Measurements from ENCODE around the gene MTMR1.

MTMR1 gene

GRCh38 chrX:150696866-150697265, 3.7 kb downstream of the MTMR1 start:
- DNase-seq (ENCODE audit: low spot score): no peak

- no peak for DNase-seq (ENCODE audit: low spot score)
Measured at GRCh38 chrX:150697641-150698040, 4.4 kb downstream of the MTMR1 start.

DNA sequence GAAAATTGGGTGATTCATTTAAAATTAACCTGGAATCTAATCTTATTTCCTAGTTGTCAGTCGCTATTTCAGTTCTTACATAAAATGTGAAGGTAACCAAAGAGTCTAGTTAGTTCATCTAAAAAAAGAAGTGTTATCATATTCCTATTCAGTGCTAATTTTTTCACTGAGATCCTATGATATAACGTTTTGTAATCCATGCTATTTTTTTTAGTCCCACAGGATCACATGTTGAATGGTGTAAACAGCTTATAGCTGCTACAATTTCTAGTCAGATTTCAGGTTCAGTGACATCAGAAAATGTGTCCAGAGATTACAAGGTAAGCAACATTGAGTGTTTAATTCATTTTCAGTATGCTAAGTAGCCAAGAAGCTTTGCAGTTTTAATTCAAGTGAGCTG, 5.8 kb downstream of the MTMR1 start:
- no peak for DNase-seq (ENCODE audit: low spot score)

DNA sequence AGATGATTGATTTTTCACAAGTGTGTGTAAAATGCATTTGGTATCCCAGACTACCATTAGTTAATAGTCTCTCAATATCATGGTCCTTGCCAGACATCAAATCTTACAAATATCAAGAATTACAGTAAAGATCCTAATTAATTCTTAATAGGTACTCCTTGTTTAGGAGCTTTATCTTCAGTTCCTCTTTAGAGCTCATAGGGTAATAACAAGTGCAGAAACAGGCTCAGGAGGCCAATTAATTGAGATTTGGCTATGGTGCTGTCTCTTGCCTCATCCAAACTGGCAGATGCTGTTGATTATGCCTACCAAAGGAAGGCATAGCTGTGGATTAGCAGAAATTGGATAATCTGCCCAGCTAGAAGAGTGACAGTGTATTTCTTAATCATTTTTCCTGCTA, 6.9 kb downstream of the MTMR1 start:
- no peak for DNase-seq (ENCODE audit: low spot score)

DNA sequence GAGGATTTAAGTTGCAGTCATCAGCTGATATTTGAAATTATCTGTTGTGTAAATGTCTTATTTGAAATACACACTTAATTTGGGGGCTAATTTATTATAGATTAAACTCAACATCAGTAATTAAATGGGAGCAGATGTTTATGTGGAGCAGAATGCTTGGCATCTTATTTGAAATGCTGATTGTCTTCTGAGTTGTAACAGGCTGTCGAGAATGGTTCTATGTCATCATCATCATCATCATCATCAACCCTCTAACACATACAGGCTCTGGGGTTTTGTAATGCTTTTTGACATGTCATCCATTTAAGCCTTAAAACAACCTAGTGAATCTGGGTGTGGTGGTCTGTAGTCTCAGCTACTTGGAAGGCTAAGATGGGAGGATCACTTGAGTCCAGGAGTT, 8.2 kb downstream of the MTMR1 start:
- no peak for DNase-seq (ENCODE audit: low spot score)

DNA sequence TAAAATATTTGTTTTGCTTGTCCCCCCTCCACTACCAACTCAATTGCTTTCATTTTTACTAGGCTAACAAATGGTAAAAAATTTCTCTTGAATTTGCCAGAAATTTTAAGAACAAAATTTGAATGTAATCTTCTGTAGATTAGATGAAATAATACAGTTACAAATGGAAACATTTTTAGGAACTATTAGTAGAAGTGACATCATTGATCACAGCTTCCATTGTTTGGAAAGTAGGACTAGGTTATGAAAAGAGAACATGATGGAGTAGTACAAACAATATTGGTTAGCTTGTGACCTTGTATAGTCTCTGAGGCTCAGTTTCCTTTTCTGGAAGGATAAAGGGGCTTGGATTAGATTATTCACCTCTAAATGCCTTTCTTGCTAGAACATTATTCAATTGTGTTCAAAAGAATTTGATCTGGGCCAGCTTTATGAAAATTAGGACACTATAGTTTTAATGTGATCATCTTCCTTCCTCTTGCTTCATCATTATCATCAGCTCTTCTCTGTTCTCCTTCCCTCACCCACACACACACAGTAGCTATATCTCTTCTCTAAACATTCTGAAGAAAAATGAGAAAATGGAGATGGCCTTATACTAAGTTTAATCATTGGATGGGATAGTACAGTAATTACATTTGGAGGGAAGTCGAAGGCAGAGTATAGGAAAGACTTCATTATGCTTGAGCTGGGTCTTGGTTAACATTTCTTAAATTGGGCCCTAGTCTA, 9.9 kb downstream of the MTMR1 start:
- DNase-seq (ENCODE audit: low spot score): no peak

DNA sequence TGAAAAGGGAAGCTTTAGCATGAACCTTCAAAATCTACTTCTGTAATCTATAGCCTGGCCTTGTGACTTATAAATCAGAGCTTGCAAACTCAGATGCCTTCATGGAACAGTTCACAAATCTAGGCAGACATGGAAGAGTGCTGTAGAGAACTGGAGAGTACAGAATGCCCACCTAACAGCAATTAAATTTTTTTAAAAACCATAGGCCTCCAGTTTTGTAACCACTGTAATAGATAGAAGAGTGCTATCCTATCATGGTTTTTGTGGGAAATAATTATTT, 10.4 kb downstream of the MTMR1 start:
- no peak for DNase-seq (ENCODE audit: low spot score)

DNA sequence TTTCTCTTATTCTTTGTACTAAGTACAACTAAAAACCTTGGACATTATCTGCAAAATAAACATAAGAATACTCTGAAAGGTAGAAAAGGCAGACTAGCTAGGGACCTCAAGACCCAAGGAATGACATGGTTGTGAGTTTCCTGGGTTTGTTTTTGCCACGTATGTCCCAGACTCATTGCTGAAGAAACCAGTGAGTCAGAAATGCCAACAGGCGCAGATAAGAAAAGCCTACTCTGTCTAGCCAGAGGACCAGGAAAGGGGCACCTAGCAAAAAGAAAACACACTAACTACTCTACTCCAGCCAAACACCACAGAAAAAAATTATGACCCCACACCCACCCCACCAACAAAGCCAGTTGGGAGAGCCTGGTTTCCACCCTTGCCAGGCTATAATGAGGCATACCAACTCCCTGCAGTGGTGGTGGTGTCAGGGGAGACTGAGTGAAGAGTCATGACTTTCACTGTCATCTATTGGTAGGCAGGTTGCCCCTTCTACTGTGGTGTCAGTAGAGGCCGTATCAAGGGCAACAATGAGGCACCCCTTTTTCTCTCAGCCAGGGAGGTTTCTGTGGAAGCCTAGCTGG, 10.9 kb downstream of the MTMR1 start:
- DNase-seq (ENCODE audit: low spot score): no peak

- no peak for DNase-seq (ENCODE audit: low spot score)
Measured at GRCh38 chrX:150712619-150713018, 19.4 kb downstream of the MTMR1 start.

DNA sequence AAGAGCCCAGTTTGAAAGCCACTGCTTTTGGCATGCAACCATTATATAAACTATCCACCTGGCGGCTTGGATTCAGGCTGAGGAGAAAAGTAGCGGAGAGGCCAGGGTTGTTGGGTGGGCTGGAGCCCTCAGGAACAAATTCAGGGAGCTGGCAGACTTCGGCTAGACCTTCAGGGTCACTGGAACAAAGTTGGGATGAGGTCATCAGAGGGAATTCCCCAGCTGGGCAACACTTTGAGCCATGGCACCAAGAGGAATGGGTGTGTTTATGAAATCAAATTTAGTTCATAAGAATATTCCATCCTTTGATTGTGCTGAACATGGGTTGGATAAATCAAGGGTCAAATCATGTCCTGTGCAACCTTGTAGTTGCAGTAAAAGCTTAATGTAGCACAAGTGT, 22.0 kb downstream of the MTMR1 start:
- DNase-seq (ENCODE audit: low spot score): no peak

DNA sequence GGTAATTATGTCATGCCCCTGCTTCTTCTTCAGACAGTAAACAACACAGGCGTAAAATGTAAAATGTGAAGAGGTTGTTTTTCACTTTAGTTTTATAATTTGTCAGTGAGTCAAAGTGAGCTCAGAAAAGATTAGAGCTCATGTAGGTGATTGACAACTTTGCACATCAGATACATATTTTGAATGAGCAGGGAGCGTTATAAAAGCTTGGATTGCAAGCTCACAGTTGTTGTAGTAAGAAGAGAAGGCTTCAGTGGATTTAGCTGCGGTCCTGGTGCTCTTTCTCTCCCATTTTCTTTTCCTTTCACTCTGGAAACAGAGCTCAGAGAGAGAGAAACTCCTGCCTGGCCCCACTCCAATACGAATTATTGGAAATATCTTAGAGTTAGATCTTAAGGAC, 26.4 kb downstream of the MTMR1 start:
- DNase-seq (ENCODE audit: low spot score): no peak

- no peak for DNase-seq (ENCODE audit: low spot score)
Measured at GRCh38 chrX:150729956-150730355, 36.8 kb downstream of the MTMR1 start.

DNA sequence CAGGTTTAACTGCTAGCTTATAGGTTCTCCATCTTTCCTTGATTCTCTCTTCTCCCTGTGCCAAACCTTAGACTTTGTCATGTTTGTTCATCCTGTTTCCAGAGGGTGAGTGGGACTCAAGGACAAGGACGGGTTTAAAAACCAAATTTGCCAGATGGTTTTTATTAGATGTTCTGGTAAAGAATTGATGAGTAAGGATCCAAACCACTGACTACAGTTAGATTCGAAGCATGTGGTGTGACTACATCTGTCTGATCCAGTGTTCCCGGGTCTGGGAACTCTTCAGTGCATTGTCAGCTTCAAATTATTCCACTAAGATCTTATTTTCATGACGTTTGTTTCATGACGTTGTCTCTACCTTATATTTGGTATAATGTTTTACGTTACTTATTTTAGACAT, 37.5 kb downstream of the MTMR1 start:
- DNase-seq (ENCODE audit: low spot score): no peak

DNA sequence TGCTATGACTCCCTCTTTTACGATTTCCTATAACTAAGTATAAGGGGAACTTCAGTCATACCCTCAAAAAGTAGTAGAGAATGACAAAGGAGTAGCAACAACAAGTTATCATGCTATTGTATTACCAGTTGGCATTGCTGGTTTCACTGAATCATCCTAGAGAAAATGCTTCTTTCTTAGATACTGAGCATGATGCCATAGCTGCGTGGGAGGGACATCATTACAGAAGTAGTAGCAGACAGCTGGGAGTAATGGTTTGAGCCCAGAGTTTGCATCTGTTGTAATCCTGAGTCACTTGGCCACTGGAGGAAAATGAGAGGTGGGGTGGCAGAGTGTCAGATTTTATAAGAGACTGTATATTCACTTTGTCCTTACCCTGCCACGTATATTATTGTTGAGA, 38.6 kb downstream of the MTMR1 start:
- no peak for DNase-seq (ENCODE audit: low spot score)

DNA sequence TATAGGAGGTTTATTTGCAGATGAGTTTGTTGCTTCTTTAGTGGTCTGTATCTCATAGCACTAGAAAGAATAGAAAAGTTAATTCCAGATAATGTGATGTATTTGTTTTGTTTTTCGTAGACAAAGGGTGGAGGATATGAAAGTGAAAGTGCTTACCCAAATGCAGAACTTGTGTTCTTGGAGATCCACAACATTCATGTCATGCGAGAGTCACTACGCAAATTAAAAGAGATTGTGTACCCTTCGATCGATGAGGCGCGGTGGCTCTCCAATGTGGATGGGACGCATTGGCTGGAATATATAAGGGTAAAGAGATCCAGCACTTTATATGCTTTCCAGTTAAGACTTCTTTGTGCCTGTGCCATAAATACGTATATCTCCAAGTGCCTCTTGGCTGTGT, 43.3 kb downstream of the MTMR1 start:
- DNase-seq (ENCODE audit: low spot score): no peak

GRCh38 chrX:150752124-150752523, 58.9 kb downstream of the MTMR1 start:
- DNase-seq (ENCODE audit: low spot score): no peak

DNA sequence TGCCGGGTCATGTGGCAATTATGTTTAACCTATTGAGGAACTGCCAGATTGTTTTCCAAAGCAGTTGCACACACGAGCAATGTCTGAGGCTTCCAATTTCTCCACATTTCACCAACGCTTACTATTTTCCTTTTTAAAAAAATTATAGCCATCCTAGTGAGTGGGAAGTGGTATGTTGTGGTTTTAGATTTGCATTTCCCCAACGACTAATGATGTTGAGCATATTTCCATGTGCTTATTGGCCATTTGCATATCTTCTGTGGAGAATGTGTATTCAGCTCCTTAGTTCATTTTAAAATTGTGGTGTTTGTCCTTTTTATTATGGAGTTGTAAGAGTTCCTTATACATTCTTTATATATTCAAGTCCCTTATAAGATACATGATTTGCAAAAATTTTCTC, 60.2 kb downstream of the MTMR1 start:
- no peak for DNase-seq (ENCODE audit: low spot score)

DNA sequence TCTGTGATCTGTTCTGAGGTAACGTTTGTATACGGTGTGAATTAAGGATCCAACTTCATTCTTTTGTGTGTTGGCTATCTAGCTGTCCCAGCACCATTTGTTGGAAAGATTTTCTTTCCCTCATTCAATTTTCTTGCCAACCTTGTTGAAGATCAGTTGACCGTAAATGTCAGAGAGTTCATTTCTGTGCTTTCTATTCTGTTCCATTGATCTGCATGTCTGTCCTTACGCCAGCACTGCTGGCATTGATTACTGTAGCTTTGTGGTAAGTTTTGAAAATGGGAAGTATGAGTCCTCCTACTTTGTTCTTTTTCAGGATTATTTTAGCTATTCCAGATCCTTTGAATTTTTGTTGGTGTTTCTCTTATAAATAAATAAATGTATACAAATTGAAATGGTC, 60.8 kb downstream of the MTMR1 start:
- no peak for DNase-seq (ENCODE audit: low spot score)

- no peak for DNase-seq (ENCODE audit: low spot score)
Measured at GRCh38 chrX:150757371-150757770, 64.2 kb downstream of the MTMR1 start.

DNA sequence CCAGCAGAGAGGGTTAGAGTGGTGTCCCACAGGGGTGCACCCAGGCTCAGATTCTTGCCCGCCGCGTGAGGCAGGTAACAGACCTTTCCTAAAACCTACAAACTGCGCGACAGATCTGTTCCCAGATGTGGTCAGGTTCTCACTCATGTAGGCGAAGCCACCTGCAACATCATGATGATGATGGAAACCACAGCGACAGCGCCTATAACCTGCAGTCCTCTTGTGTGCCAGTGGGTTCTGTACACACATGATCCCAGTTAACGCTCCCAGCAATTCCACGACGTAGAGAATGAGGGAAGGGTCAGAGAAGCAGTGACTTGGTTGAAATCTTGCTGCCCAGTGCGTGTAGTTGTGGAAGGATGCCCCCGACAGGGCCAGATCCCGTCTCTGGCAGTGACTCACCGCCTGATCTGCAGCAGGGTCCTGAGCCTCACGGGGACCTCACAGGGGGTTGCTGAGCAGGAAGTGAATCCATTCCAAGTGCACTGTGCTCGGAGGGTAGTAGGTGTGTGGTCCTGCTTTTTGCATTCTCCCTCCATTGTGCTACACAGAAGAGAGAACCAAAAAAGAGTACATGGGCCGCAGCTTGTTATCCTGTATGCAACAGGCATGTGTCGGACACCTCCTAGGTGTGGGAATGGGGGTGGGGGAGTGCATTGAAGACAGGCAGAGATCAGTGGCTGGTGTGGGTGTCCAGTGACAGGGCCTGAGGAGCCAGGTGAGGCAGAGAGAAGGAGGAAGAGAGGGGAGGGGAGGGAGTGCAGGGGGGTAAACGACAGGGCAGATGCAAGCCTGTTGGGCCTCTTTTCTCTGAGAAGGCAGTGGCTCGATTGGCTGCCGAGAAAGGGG, 66.6 kb downstream of the MTMR1 start:
- no peak for DNase-seq (ENCODE audit: low spot score)

DNA sequence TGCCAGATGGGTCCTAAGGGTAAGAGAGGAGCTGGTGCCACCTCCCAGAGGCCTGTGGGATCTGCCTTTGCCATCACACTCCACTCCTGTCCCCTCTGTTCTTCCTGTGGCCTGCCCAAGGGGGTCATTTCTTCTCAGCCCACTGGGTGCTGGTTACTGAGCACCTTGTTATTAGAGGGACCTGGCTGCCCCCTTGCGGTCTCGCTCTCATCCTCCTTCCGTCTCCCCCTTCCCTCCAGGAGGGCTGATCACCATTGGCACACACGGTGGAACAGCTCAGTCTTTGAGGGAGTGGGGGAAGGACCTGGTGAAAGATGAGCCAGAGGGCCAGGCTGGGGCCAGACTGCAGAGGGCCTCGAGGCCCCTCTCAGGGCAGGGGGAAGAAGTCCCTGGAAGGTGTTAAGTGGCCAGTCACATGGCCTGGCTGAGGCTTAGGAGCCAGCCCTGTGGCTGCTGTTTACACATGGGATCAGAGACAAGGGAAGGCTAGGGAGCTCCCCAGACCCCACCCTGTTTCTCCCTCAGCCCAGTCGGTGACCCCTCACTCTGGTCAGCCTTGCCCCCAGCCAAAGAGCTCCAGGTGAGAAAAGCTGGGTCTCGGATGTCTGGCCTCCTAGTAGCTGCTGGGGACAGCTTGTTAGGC, 68.1 kb downstream of the MTMR1 start:
- DNase-seq (ENCODE audit: low spot score): no peak

GRCh38 chrX:150761819-150762216, 68.6 kb downstream of the MTMR1 start:
- no peak for DNase-seq (ENCODE audit: low spot score)
